ENCODE data around the gene RGR.

DNA sequence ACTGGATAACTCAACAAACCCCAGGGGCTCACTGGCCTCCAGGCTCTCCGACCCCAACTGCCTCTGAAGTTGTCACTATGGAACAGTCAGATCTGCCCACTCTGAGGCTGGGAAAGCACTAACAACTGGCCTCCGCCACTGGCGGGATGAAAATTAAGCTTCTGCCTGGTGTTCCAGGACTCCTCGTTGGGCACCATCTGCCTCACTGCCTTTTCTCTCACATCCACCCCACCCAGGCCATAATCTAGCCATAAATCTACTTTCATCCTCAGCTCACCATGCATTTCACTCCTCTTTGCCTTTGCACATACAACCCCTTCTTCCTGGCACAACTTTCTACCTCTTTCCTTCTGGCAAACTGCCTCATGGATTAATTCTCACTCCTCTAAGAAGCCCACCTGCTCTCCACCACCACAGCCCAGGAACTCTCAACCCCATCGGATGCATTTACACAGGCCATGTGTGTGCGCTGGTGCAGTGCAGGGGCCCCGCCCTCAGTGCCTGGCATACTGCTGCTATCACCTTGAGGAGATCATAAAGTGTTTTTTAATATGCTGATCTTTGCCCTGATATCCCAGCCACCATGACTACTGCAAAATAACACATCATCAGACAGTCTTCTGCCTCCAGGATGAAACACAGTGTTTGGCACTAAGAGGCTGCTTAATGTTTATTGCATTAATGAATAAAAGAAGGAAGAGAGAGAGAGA is 46.5 kb upstream of the RGR start:
- TF ChIP-seq, protein P1, sequence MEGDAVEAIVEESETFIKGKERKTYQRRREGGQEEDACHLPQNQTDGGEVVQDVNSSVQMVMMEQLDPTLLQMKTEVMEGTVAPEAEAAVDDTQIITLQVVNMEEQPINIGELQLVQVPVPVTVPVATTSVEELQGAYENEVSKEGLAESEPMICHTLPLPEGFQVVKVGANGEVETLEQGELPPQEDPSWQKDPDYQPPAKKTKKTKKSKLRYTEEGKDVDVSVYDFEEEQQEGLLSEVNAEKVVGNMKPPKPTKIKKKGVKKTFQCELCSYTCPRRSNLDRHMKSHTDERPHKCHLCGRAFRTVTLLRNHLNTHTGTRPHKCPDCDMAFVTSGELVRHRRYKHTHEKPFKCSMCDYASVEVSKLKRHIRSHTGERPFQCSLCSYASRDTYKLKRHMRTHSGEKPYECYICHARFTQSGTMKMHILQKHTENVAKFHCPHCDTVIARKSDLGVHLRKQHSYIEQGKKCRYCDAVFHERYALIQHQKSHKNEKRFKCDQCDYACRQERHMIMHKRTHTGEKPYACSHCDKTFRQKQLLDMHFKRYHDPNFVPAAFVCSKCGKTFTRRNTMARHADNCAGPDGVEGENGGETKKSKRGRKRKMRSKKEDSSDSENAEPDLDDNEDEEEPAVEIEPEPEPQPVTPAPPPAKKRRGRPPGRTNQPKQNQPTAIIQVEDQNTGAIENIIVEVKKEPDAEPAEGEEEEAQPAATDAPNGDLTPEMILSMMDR (IDR thresholded peaks at IDR 0.05), result no peak
- TF ChIP-seq ETV6 (CRISPR knock-in tag; IDR thresholded peaks at IDR 0.05), result no peak

All from WTC11 (cell line).